ENCODE measurements around the gene SIDT2. TPM values are rescaled to one million over a fixed set of nuclear protein-coding genes. Genes with fewer than 3 reads are reported as not detected.

The SIDT2 gene
- total RNA-seq, 1 donor from 2014 or later = 25.3 TPM

DNA sequence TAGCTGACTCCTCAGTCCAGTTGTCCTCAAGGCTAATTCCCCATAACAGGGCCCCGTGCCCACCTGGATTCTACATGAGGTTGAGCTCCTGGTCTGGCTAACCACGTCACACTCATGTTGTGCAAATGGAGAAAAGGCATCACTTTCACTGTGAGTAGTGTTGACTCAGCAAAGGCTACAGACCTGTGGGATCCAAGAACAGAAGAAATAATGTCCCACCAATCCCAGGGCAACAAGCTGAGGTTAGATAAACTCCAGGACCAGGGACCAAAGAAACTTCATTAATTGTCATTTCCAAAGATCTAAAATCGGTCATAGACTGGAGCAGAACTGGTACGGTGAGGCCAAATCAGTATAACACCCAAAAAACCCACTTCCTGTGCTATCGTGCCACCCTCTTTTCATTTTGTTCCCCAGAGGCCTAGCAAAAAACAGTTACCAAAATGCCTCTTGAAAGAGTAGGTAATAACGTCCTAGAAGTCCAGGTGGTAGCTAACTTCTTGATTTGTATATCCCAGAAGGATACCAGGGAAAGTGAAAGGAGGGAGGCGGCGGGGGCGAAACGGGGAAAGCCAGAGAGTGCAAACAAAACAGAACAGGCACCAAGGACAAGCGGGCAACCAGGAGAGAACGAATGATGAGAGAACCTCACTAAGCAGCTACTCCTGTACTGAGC is 51.9 kb downstream of the SIDT2 start:
- intact Hi-C loops (cut with DNase I) = loop anchor here (5.0 kb wide), 2 partner anchors 87 to 88 kb away; partner anchors contain the start of genes BACE1 and PAFAH1B2

DNA sequence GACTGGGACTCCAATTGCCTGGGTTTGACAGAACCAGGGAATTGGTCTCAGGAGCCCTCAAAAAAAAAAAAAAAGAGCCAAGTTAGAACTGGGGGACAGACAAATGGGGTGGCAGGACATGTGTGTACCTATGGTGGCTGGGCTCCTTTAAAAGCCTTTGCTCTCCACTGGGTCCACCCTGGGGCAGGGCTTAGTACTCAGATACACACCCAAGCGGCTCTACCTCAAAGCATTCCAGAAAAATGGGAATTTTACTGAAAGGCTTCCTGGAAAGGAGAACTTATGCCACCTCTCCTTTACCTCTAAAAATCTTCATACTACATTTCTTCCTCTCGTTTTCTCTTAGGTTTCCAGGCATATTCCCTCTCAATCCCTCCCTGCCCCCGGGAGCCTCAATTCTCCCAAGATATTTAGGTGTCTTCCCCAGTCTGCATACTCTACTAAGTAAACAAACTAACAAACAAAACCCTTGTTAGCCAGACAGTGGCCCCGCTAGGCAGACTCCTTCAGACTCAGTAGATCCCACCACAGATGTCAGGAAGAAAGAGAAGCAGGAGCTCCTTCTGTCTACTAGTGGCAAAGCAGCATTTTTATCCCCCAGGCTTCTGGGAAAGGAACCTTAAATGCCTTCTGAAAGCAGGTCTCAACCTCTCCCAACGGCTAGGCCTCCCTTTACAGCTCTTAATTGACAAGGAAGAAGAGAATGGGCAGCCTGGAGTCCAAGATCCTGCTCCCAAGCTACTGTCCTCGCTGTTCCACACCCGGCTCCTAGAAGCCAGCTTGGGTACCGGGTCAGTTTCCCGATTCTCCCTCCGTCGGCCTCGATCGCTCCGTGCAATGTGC is 52.7 kb downstream of the SIDT2 start:
- intact Hi-C loops (cut with DNase I) = loop anchor here (5.0 kb wide), 2 partner anchors 86 to 89 kb away; partner anchors contain the start of genes BACE1 and PAFAH1B2

More for the DNA sequence above, 51.9 kb downstream of the SIDT2 start:
- no peak for DNase-seq (ENCODE audit: low spot score)

DNA sequence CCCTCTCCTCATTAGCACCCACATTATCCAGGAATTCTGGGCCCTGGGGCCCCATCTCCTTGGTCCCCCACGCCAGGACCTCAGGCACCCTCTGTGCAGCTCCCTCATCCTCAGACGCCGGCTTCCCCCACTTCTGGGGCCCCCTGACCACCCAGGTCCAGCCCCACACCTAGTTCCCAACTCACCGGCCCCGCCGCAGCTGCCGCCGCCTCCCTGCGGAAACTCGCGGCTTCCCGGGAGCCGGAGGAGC is 53.2 kb downstream of the SIDT2 start, which contains the start of gene PCSK7:
Gene PCSK7, minus strand, starts transcription at position 232 of the 250 bp plus-strand sequence. CDS start 2,229 bp downstream, outside the sequence.
- peak; percentile 91 for DNase-seq (ENCODE audit: low spot score)
- intact Hi-C loops (cut with DNase I) = loop anchor here (5.0 kb wide), 2 partner anchors 86 to 89 kb away; partner anchors contain the start of genes BACE1 and PAFAH1B2

More for the DNA sequence above, 52.7 kb downstream of the SIDT2 start:
- no peak for DNase-seq (ENCODE audit: low spot score)

- intact Hi-C loops (cut with DNase I) = loop anchor here (5.0 kb wide), 2 partner anchors 85 to 90 kb away; partner anchors contain the start of genes BACE1 and PAFAH1B2
- DNase-seq (ENCODE audit: low spot score) = peak; percentile 89
Observed at GRCh38 chr11:117232092-117232878, 53.7 kb downstream of the SIDT2 start, which contains the start of gene RNF214. Gene RNF214 (plus strand): TSS chr11:117232671. CDS start chr11:117234273, 1,602 bp downstream.

DNA sequence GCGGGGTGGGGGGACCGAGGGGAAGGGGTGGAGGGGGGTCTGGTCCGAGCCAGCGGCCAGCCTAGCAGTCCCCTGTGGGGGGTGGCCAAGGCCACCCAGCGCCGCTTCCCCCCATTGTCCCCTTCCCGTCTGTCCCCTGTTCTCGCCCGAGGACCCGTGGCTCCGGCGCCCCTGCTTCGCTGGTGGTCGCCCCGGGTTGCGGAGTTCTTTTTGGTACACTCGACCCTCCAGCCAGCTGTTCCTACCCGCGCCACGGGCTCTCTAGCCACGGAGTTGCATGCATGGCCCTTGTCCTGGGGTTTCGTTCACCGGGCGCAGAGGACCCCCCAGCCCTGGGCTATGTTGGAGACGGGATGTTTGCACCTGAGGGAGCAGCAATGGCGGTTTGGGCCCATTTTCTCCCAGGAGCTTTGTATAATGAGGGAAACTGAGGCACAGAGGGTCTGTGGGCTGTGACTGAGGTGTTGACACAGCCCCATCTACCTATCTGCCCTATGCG is 54.4 kb downstream of the SIDT2 start:
- DNase-seq (ENCODE audit: low spot score) = no peak
- intact Hi-C loops (cut with DNase I) = loop anchor here (5.0 kb wide), 2 partner anchors 84 to 91 kb away; partner anchors contain the start of genes BACE1 and PAFAH1B2

DNA sequence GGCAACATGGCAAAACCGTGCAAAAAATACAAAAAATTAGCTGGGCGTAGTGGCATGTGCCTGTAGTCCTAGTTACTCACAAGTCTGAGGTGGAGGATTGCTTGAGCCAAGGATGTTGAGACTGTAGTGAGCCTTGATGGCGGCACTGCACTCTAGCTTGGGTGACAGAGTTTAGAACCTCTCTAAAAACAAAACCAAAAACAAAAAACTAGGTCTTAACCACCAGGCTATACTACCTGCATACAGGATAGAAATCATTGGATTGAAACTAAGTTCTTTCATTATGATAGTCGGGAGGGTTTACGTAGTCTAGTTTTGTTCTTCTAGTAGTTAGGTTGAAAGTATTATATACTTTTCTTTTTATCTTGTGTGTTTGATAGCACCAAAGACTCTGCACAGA is 59.7 kb downstream of the SIDT2 start:
- no peak for DNase-seq (ENCODE audit: low spot score)
- intact Hi-C loops (cut with DNase I) = no loop called here

- intact Hi-C loops (cut with DNase I) = no loop called here
- no peak for DNase-seq (ENCODE audit: low spot score)
Observed at GRCh38 chr11:117239295-117239694, 60.8 kb downstream of the SIDT2 start.

Other genes starting within 250 kb of the SIDT2 start
- gene SIK3, start 80.3 kb upstream of the SIDT2 start, total RNA-seq = 47.4 TPM
- 68.9 TPM for gene PAFAH1B2, start 34.5 kb upstream of the SIDT2 start, total RNA-seq
- gene TAGLN, start 20.6 kb downstream of the SIDT2 start, total RNA-seq = 317 TPM
- gene PCSK7, start 53.3 kb downstream of the SIDT2 start, total RNA-seq = 45.5 TPM
- gene RNF214, start 53.9 kb downstream of the SIDT2 start, total RNA-seq = 27.6 TPM
- 9.2 TPM for gene BACE1-AS, start 112.6 kb downstream of the SIDT2 start, total RNA-seq
- 15.7 TPM for gene BACE1, start 137.5 kb downstream of the SIDT2 start, total RNA-seq
- gene CEP164, start 149.1 kb downstream of the SIDT2 start, total RNA-seq = 9.9 TPM